GM04503 (cell line): ENCODE data around the gene IRF3.
"Not testable (repeated sequence)": the region's sequence is repeated elsewhere in the genome, so short reads cannot be mapped to it uniquely, and the experiment has no call there.

Experiments
- DNase-seq: peaks from one replicate; pipeline ENCODE4 v3.0.0-alpha.2; 2012; ENCODE audit warnings: low read depth

IRF3 gene

DNA sequence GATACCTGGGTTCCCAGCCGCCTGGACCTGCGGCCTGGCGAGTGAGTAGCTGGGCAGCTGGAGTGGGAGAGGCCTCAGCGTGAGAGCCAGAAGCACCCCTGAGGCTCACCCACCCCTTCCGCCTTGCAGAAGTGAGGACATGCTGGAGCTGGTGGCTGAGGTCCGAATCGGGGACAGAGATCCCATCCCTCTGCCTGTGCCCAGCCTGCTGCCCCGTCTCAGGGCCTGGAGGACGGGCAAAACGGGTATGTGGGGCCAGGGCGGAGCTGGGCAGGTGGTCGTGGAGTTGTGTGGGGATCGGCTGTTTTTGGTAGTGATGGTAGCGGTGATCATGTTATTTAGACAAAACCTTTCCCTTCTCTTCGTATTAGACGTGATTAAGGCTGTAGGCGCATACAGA lies 19.1 kb downstream of the IRF3 start:
- DNase-seq = no peak

DNA sequence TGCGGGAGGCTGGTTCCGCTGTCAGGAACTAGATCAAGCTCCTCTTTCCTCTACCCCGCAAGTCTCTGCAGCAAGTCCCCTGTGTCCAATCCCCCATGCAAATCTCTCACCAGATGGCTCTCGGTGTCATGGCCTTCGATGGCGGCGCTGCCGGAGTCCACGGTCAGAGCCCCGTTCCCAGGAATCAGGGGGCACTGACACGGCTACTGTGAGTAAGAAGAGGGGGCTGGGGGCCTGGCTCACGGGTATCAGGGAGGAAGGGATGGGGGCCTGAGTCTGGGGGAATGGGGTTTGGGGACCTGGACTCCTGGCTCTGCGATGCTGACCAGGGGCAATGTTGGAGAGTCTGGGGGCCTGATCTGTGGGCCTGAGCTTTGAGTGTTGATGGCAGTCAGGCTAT lies 19.7 kb downstream of the IRF3 start:
- no peak for DNase-seq

DNA sequence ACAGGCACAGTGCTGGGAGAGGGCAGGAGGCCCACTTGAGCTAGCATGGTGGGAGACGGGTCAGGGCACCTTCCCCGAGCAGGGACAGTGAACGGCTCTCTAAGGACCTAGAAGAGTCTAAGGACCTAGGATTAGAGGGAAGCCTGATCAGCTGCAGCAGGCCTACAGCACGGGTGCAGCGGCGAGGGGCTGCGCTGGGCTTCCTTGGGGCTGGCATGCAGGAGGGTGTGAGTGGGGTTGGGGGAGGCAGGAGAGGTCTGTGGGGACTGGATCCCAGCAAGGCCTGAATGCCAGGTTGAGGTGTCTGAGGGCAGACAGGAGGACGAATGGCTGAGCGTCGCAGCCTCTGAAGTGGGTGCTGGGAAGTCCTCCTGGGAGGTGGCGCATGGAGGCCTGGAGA lies 20.1 kb downstream of the IRF3 start:
- no peak for DNase-seq

DNA sequence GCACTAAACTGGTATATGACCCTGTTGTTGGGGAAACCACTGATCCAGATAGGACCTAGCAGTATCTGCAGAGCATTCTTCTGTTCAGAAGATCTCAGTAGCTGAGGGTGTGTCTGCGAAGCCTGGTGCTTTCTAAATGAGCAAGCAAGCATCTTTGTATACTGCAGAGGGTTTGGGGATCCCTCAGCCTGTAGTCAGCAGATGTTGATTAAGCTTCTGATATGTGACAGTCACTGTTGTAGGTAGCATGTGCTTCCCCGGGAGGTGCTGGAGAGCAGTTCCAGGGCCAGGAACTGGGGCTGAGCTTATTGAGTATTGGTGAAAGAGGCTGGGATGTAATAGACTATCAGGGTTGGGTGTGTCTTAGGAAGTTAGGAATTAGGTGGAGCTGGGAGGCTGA lies 22.2 kb downstream of the IRF3 start:
- no peak for DNase-seq

DNA sequence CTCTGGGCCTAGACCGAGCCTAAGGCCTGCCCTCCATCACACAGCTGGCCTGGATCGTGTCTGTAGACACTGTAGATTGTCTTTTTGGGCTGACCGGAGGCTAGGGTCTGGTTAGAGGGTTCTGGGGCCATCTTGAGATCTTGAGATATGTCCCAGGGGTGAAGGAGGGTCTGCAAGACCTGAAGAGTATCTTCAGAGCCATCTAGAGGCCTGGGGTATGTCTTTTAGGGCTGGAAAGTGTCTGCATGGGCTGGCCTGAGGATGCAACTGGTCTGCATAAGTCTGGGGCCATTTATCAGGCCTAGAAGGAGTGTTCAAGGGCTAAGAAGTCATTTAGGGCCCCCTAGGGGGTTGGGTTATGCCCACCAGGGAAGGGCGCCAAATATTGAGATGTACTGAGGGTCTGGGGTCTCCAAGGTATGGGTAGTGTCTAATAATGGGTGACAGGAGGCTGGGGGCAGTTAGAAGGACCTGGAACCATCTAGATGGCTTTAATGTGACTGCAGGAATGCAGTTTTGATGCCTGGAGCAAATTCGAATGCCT lies 23.1 kb downstream of the IRF3 start:
- no peak for DNase-seq

DNA sequence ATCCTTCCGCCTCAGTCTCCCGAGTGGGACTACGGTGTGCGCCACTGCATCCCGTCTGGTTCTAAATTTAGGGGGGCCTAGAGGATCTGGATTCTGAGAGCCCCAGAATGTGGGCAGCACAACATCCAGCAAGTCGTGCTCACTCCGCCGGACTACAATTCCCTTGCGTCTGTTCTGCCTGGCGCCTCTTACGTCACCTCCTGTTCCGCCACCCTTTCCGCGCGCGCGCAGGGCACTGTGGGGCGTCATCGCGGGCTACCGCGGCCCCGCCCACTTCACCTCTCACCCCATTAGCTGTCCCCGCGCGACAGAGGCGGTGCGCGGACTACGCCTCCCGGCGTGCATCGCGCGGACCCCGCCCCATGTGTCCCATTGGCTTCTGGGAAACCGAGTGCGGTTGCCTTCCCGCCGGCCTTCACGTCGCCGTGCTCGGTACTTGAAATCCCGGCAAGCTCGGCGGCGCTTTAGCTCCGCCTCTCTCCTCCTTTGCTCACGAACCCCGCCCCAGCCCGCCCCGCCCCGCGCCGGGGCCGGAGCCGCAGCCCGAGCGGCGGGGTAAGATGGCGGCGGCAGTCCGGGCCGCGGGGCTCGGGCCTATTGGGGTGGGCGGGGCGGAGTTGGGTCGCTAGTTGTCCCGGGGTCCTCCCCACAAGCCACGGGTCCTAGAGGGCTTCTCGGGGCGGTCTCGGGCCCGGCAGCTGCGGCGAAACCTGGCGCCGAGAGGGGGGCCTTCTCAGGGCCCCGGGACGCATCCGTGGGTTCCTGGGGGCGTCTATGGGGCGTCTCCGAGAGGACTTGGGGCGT lies 23.8 kb downstream of the IRF3 start, which contains the start of gene SCAF1:
Gene SCAF1 (plus strand): TSS at position 522 of the 804 bp plus-strand sequence. CDS start 2,818 bp downstream, outside the sequence.
- DNase-seq = peak; percentile 93

DNA sequence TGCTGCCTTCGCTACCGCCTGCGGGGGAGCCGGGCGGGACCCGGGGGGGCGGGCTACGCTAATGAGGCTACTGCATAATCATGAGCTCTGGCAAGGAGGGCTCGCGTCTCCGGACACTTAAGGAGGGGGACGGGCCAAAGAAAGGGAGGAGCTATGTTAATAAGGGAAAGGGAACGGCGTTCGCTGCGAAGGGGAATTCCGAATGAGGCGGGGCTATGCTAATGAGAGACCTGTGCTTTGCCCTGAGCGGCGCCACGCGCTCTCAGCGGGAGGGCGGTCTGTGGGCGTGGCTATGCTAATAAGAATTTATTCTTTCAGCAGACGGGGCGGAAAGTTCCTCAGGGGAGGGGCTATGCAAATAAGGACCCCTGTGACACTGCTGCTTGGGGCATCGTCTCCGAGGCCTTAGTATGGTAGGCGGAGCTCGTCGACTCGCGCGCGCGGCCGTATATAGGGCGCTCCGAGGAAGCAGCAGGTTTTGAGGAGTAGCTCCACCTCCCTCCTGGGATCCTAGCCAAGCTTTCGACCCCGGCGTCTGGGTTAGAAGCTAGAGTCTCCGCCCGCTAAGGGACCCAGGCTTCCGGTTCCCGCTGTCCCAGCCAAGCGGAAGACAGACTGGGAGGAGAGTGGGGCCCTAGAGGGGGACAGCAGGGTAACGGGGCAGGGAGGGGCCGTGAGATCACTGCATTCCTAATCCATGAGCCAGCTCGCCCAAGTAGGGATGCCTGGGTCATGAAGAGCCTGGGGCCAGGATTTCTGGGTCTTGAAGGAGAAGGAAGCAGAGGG lies 25.4 kb downstream of the IRF3 start, which contains the start of gene RRAS:
Gene RRAS (minus strand): TSS at position 31 of the 786 bp plus-strand sequence. CDS start 45 bp downstream, outside the sequence.
- DNase-seq = peak; percentile 99

DNA sequence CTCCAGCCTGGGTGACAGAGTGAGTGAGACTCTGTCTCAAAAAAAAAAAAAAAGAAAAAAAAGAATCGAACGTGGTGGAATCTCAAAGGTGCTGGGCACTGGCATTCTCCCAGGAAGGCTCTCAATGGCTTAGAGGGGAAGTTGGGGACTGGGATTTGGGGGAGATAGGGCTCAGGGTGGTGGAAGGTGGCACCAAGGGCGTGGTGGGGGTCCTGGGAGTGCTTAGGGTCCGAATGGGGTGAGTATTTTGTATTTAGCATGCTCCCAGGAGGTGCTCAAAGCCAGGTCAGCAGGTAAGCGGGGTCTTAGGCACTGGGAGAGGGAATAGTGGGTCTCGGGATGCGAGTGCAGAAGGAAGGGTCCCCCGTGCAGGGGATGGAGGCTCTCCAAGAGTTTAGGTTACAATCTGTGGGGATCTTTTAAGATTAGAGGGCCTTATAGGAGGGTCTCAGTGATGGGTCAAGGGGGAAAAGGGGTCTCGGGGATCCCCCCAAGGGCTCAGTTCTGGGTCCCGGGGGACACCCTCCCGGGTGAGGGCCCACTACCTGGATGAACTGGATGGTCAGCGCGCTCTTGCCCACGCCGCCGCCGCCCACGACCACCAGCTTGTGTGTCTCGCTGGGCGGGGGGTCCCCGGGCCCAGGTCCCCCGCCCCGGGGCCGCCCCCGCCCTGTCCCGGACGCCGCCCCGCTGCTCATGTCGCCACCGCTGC lies 26.1 kb downstream of the IRF3 start:
- no peak for DNase-seq

DNA sequence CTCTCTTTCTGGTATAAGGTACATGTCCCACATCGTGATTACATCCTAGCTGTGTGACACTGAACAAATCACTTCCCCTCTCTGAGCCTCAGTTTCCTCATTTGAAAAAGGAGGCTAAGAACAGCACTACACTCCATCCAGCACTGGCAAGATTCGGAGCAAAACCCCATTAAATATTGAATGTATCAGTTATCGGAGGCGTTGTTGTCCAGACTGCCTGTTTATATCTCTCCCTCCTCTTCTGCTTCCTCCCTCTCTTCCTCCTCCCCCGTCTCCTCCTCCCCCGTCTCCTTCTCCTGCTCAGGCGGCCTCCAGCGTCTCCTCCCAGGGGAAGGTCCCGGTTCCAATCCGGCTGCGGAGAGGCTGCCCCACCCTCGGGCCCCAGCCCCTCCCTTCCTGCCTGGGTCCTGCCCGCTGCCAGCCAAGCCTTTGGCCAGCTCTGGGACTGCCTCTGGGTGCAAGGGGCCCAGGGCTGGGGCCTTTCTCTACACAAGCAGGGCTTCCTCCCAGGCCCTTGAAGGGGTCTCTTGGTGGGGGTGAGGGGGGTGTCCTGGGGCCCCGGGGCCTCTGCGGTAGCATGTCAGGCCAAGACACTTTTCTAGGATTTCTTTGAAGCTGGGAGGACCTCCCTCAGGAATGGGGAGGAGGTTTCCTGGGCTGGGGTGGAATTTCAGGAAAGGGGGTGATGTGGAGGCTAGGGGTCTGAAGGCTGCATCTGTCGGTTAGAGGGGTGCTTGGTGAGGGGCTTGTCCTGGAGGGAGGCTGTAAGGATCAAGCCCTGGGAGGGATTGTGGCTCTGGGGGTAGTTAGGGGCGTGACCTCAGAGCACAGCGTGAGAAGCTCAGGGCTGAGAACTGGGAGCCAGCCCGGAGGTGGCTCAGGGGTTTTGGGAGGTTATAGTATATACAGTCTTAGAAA lies 27.6 kb downstream of the IRF3 start:
- peak; percentile 47 for DNase-seq

DNA sequence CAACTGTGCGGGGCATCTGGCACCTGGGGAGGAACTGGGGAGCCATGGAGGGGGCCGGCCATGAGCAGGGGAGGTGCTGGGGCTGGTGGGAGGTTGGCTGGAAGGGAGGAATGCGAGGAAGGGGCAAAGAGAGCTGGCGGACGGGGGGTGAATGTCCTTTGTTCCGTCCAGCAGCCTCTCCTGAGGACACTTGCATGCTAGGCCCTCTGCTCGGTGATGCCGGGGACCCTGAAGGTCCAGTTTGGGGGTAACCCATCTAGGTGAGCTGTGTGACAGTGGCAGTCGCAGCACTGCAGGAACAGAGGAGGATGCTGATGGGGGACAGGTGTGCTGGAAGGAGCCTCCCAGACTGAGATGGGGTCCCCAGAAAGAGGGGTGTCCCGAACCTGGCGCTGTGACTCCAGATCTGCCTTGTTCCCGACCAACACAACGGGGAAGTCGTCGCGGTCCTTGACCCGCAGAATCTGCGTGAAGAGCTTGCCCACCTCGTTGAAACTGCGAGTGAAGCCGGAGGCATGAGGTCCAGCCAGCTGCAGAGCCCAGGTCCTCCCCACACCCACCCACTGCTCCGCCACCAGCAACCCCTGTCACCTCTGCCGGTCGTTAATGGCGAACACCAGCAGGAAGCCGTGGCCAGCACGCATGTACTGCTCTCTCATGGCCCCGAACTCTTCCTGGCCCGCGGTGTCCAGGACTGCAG lies 29.3 kb downstream of the IRF3 start:
- no peak for DNase-seq

DNA sequence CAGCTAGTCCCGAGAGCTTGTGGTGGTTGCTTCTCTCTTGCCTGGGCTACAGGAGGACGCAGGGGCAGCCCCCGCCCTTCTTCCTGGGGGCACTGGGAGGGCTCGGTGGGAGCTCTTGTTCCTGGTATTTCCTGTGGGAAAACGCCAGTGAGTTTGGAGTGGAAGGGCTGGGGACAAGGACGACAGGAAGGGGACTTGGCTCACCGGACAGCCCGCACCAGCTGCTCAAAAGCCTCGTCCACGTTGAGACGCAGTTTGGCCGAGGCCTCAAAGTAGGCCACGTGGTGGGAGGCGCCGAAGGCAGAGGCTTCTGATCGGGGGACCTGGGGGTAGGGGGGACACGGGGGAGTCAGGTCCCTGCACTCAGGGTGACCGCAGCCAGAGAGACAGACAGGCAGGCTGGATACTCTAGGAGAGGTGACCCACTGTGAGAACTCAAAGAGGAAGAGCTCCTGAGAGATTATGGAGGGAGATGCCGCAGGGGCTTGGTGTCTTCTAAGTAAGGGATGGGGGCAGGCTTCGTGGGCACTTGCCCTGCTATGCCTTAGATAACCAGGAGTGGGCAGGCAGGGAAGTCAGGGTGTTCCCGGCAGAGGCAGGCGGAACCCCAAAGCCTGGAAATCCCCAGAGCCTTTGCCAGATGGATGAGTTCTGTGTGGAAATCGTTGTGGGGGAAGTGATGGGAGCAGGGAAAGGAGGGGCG lies 30.0 kb downstream of the IRF3 start:
- no peak for DNase-seq

DNA sequence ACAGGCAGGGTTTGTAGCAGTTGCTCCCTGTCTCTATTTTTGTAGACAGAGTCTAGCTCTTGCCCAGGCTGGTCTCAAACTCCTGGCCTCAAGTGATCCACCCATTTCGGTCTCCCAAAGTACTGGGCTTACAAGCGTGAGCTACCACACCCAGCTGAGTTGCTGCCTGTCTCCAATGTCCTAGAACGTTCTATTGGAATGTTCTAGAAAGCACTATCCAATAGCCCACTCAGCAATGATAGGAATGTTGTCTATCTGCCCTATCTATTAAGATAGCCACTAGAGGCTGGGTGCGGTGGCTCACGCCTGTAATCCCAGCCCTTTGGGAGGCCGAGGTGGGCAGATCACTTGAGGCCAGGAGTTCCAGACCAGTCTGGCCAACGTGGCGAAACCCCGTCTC lies 32.4 kb downstream of the IRF3 start:
- not testable (repeated sequence) for DNase-seq

DNA sequence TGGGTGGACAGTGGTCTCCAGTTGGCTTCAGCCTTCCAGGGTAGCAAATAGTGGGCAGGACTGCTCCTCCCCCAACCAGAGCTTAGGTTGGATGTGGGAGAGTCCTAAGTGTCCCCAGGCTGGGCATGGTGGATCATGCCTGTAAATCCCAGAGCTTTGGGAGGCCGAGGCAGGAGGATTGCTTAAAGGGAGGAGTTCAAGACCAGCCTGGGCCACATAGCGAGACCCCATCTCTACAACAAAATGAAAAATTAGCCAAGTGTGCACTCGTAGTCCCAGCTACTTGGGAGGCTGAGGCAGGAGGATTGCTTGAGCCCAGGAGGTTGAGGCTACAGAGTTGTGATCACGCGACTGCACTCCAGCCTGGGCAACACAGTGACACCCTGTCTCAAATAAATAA lies 33.1 kb downstream of the IRF3 start:
- DNase-seq = no peak

DNA sequence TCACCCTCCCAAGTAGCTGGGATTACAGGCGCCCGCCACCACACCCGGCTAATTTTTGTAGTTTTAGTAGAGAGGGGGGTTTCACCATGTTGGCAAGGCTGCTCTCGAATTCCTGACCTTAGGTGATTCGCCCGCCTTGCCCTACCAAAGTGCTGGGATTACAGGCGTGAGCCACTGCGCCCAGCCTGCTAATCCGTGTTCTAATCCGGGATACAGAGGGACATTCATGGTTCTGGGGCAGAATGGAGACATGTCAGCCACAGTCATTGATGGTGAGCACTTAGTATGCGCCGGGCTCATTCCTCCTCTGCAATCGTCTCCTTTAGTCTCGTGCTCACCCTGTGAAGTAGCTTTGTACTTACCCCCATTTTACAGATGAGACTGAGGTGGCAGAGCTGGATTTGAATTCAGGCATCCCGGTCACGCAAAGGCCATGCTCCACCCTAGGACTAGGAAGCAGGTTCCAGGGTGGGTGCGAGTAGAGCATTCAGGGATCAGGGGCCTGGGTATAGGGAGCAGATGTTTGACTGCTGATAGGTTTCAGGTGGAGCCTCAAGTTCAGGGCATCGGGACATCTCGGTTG lies 34.0 kb downstream of the IRF3 start:
- no peak for DNase-seq

DNA sequence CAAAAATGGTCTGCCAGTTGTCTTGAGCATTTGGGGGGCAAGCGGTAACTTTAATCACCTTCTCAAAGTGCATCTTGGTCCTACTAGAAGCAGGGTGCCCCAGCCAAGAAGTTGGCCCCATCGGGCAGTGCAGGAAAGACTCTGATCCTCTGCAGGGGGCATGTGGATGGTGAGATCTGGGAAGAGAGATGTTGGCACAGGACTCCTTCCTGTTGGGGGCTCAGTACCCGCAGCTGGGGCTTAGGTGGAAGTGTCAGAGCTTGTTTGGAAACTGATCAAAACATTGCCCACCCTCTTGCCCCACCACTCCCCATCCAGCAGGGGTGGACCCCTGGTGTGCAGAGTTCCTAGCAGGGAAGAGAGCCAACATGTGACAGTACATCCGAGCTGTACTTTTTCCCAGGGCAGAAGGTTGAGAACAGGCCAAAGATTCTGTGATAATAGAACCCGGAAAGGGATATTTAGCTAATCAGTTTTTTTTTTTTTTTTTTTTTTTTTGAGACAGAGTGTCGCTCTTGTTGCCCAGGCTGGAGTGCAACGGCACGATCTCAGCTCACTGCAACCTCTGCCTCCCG lies 34.6 kb downstream of the IRF3 start:
- no peak for DNase-seq

DNA sequence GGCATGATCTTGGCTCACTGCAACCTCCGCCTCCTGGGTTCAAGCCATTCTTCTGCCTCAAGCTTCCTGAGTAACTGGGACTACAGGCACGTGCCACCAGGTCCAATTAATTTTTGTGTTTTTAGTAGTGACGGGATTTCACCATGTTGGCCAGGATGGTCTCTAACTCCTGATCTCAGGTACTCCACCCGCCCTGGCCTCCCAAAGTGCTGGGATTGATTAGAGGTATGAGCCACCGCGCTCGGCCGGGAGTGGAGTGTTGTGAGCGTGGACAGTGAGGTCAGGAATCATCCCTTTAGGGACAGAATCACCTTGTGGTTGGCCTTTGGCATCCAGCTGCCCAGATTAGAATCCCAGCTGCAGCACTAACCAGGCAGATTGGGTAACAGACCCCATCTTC lies 36.0 kb downstream of the IRF3 start:
- no peak for DNase-seq

DNA sequence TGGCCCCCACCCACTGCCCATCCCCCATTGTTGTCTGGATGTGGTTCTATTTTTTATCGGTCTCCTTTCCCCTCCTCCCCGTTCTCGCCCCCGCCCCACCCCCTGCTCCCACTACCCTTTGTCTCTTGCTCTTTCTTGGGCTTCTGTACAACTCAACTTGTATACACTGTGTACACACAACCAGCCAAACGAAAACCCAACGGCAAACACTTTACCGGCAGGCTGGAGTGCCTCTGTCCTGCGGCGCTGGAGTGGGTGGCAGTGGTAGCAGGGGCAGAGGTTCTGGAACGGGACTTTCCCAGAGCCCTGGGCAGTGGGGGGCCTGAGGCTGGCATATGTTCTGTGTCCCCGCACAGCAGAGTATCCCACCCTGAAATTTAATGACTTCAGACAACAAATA lies 39.4 kb downstream of the IRF3 start:
- no peak for DNase-seq

DNA sequence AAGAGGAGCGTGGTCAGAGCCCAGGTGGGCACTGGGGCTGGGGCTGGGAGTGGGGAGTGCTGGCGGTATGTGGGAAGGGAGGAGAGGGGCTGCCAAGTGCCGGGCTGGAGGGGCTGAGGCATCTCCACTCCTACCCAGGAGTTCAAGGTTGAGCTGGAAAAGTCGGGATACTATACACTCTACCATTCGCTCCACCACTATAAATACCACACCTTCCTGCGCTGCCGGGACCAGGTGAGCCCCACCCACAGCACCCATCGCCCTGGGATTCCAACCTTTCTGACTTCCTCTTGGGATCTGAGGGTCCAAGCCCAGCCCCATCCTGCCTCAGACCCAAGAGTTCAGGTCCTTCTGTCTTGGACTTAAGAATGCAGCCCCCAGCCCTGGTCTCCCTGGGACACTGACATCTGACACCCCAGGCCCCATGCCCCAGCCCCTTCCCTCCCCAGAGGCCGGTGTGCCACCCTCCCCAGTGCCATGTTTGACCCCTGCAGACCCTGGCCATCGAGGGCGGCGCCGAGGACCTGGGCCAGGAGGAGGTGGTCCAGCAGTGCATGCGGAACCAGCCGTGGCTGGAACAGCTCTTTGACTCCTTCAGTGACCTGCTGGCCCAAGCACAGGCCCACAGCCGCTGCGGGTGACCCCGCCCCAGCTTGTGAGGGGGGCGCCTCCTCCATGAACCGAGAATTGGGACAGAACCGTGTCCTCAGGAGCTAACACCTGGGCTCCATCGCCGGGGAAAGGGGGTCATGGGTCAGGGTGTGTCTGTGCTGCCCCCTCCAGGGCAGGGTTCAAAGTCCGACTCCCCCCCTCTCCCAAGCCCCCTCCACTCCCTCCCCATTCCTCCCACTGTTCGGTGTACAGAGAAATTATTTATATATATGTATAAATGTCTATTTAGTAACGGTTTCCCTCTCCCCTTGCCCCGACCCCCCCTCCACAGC lies 40.4 kb downstream of the IRF3 start:
- DNase-seq = no peak
